HG03159 (cell line): Measurements from ENCODE around the gene AGAP1.

Source experiments
- ATAC-seq: cut with Tn5 transposase; IDR thresholded peaks from one replicate; pipeline ENCODE4 v1.9.1; 2021; ENCODE audit warnings: mild to moderate bottlenecking, moderate library complexity; ENCODE audit not compliant: unreplicated experiment

The AGAP1 gene

DNA sequence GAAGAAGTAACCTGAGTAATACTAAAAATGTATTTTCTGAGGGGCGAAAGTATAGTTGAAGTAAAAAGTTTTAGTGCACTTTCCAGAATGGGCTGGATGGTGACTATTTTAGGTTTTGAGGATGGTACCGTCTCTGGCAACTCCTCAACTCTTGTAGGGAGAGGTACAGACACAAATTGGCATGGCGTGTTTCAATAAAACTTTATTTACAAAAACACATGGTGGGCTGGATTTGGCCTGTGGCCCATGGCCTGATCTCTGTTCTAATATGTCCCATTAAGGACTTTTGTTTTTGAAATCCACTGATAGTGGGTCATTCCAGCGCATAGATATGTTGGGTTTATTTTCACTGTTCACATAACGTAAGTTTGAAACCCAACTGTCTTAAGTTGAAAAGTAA lies 132.8 kb downstream of the AGAP1 start:
- ATAC-seq = no peak

DNA sequence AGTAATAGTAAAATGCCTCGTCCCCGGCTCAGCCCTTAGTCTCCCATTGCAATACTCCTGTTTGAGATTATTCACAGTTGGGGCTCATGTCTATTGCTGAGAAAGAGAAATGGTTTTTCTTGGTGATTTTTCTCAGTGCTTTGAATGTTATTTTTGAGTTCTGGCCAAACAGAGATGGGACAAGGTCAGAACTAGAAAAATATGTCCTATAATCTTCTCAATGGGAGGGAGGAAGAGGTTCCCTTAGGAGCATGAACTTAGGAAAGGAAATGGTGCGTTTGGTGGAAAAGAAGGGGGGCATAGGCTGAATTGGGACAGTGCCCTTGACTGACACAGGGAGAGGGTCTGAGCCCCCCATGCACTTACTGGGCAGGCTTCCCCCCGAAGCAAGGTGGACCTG lies 133.8 kb downstream of the AGAP1 start:
- no peak for ATAC-seq

DNA sequence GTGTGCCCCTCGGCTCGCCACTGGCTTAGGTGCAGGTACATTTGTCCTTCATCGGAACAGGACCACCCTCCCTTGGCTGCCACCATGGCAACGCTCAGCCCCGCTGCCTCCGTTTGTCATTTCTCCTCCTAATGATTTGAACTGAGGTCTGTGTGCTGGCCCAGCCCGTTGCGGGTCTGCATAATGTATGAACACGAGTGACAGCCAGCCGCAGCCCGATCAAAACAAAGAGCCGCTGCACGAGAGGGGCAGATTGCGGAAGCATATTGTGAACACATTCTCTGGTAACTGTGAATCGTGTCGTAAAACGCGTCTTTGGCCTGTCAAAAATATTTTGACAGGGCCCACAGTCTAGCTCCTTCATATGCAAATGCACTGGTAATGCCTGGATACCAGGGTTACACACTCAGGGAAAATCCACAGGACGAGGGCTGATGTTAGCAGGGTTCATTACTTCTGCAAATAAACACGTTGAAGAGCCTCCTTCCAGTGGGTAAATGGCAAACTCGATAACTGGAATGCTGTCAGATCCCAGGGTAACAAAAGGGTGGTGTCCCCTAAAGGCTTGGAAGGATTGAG lies 137.0 kb downstream of the AGAP1 start:
- ATAC-seq = no peak

DNA sequence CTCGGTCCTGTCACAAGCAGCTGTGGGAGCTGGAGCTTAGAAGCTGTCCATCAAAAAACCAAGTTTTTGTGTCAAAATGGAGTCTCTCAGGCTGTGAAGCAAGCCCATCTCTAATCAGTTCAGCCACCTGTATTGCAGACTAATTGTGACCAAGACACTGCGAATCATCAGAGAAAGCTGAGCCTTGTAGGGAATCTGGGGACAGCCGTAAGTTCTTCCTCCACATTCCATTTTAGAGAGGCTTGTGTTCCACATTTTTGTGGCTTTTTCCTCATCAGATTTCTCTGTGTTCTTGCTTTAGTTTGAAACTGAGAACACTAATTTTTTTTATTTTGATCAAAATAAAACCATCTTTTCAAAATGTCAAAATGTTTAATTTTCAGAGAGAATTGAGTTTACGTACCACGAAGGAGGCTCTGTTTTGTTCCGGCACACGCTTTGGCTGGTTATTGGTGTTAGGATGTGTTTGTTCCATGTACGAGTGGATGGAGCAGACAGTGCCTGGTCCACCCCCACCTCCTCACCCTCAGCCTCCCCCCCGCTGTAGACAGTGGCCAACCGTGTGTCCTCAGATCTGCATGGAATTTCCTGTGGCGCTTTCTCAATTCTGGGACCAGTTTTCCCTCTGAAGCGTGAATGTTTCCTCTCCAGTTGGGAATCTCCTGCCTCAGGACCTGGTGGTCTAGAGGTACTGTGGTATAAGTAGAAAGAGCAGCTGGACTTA lies 140.8 kb downstream of the AGAP1 start:
- ATAC-seq = no peak

DNA sequence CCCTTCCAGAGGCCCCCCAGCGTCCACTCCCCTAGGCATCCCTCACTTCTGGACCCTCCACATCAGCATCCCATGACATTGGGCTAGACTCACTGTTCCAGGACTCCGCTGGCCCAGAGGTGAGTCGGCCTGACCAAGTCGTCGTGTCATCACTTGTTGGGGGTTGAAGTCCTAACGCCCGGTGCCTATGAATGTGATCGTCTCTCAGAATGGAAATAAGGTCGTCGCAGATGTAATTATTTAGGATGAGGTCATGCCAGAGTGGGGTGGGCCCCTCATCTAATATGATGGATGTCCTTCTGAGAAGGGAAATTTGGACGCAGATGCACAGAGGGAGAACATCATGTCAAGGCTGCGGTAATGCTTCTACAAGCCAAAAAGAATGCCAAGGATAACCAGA lies 142.7 kb downstream of the AGAP1 start:
- ATAC-seq = no peak

DNA sequence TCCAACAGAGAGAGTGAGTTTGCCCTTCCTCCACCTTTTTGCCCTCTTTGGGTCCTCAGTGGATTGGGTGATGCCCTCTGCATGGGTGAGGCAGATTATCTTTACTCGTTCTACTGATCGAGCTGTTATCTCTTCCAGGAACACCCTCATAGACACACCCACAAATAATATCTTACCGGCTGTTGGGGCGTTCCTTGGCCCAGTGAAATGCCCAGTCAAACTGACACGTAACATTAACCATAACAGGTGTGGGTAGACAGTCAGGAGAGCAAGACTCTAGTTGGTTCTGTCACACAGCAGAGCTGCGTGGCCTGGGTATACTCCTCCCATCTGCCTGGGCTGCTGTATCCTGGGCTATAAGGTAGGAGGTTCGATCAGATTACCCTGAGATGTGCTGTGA lies 144.1 kb downstream of the AGAP1 start:
- no peak for ATAC-seq

DNA sequence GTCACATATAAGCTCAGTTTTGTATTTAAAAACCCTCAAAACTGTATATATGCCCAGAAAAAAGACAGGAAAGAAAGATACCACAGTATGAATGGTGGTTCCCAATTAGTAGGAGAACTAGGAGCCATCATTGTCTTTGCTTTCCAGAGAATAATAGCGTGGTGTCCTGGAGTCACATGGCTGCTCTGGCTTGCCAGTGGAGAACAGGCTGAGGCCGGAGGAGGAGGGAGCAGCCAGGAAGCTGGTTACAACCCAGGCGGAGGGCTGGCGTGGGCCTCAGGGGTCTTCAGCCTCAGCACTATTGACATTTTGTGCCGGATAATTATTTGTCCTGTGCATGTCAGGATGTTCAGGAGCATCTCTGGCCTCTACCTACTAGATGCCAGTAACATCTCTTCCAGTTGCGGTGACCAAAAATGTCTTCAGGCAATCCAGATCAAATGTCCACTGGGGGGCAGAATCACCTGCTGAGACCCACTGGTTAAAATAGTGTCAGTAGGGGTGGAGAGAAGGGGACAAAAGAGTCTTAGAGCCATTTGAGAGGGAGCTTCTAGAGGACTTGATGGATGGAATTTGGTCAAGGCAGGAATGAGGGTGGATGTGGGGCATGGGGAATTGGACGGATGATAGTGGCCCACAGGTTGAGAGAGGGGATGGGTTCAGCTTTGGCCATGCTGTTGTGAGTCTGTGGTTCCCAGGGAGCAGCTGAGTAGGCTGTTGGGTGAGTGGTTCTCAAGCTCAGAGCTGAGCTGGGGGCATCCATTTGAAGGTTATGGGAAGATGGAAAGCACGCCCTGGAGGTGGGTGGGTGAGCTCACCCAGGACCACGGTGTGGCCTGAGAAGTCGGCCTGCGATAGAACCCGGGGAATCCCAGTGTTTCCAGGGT lies 144.9 kb downstream of the AGAP1 start:
- no peak for ATAC-seq

DNA sequence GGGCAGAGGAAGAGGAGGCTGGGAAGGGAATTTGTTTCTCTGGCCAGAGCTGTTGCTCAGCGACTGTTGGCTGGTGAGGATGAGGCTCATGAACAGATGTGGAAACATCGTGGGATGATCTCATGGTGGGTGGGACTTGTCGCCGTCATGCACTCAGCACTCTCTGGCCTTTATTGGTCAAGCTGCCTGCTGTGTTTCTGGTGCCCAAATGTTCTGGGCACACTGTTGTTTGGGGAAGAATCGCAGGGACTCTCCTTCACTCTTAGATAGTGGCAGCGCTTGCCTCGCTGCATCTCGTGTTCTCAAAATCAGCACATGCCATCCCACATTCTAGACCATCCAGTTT lies 145.6 kb downstream of the AGAP1 start:
- no peak for ATAC-seq

DNA sequence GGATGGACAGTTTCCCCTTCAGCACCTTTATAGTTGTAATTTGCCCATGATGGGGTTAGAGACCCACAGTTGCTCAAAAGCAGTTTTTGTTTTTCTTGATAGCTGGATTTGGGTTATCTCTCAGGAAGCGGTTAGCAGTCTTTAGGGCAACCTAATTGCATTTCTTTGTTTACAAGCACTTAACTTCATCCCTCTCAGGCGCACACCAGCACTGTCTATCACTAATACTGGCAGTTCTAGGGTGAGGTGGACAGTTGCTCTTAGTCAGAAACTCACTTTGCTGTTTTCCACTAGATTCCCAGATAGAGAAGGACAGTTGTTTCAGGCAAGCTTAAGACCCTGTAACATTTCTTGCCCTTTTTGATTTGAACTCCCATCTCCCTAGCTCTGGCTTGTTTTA lies 146.0 kb downstream of the AGAP1 start:
- no peak for ATAC-seq

DNA sequence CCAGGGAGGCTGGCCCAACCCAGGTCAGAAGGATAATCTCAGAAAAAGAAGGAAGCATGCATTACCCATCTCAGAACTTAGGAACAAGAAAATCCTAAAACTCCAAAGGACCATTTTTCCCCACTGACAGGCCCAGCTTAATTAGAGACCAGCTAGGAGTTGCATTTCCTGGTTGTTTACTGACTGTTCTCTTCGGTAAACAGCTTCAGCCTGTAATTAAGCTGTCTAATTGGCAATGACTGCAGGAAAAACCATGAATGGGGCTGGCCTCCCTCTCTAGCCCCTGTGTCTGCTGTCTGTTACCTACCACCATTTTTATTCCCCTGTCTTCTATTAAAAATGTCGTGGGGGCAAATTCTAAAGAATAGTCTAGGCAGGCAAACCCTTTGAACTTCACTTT lies 146.5 kb downstream of the AGAP1 start:
- no peak for ATAC-seq

DNA sequence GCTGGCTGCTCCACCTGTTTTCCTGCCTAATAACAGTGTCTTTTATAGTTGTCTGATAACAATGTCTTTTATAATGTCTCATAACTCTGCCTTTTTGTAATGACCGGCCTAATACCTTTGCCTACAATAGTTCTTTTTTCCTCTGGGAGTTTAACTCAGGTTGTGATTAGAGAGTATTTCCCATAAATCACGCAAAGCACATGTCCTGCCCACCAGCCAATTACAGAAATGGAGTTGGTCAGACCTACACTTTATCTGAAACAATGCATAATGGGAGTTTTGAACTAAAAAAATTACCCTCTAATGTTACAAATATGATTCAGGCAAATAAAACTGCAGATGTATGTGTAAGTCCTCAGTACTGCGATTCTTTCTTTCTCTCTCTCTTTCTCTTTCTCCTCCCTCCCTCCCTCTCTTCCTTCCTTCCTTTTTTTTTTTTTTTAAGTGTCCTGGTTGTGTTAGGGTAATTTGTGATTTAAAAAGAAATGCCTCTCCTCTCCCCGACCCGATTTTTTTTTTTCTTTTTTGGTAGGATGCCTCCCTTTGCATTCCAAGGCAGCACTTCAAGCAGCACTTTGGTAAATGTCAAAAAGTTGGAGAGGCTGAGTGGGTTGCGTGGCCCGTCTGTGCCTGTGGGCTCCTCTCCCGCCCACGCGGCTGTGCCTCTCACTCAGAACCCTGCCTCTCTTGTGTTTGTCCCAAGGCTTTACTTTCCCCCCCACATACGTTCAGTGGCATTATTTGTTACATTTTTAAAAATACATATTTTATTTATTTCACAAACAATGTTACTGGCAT lies 147.3 kb downstream of the AGAP1 start:
- ATAC-seq = no peak

DNA sequence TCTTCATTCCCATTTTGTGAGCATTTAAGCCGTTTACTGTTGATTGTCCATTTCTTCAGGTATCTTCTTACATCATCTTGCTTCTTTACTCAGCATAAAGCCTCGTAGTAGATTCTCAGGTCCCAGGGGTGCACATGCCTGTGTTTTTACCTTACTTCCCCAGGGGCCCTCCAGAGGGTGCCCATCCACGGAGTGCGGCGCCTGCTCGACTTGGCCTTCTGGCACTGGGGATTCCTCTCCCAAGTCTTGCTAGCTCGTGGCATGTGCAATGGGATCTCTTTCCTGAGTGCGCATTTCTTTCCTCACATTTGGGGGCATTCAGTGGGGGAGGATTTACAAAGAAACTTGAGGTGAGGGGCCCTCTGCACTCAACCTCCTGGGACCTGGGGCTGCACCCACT lies 148.1 kb downstream of the AGAP1 start:
- no peak for ATAC-seq

DNA sequence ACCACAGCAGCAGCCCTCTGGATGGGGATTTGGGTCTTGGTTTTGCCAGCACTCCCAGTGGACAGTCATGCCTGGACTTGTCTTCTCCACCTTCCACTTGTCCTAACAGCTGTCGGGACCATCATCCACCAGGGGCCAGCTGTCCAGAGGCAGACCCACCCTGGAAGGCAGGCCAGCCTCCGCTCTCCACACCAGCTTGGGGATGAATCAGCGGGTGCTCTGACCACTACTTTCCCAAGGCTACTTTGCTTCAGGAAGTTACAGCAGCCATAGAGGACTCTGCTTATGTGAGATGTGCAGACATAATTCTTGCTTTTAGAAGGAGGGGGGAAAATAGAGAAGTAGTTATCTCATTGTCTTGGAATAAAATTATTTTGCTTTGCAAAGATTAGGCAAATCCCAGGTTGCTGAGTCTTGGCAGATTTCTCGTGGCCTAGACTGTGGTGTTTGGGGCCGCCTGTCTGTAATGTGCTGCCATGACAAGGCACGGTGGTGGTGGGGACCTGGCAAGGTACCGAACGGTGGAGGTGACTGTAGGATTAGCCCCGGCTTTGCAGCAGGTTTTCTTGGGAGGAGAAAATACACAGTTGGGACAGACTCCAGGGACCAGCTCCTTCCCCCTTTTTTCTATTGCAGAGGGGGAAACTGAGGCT lies 148.7 kb downstream of the AGAP1 start:
- ATAC-seq = no peak

DNA sequence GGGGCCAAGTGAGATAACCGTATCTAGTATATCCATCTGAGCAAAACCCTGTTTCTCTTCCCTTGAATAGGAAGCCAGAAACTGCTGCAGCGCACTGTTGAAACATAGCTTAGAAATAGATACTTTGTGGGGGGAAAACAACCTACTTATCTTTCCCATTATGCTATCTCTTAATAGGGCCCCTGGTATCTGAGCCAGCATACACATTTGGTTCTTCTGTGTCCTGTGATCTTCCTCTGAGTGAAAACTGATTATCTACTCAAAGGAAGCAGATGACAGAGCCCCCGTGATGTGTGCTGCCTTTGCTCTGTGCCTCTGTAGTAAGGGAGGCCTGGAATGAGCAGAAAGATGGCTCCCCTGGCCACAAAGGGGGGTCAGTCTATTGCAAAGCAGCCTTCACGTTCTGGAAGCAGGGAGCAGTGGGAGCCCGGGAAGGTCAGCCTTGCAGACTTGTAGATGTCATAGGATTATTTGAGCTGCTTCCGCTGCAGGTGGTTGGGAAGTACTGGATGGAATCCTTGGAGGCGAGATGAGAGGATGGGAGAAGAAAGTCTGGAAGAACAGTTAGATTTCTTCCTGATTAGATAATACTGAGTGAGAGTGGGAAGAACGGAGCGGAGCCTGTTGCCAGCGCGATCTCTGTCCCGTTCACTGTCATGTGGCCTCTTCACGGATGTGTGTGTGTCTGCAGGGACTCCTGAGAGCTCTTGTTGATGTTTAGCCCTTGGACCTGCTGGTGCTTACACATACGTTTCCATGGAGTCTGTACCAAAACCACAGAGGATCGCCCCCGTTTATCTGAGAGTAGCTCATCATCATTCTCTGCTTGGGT lies 150.1 kb downstream of the AGAP1 start:
- ATAC-seq = no peak

DNA sequence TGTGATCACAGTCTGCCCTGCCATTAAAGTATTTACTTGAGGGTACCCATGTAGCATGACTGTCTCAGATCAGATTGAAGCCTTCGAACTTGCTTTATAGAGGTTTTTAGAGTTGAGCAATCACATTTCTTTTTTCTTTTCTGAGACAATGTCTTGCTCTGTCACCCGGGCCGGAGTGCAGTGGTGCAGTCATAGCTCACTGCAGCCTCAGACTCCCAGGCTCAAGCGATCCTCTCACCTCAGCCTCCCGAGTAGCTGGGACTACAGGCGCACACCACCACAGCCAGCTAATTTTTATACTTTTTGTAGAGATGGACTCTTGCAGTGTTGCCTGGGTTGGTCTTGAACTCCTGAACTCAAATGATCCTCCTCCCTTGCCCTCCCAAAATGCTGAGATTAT lies 153.4 kb downstream of the AGAP1 start:
- ATAC-seq = no peak

DNA sequence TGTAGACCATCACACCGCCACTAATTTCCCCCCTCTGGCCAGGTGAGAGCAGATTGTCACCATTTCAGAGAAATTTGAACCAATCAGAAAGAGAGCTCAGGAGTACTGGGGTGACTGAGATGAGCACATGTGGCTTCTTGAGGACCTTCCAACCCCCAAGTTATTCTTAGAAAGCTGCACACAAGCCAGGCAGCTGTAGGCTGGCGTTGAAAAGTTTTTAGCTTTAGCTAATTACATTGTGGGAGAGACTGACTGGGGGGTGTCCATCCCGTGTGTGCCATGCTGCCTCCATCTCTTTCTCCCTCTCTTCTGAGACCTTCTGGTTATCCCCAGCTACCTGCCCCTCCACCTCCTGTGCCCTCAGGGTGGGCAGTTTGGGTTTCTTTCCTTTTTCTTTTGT lies 154.0 kb downstream of the AGAP1 start:
- ATAC-seq = no peak

DNA sequence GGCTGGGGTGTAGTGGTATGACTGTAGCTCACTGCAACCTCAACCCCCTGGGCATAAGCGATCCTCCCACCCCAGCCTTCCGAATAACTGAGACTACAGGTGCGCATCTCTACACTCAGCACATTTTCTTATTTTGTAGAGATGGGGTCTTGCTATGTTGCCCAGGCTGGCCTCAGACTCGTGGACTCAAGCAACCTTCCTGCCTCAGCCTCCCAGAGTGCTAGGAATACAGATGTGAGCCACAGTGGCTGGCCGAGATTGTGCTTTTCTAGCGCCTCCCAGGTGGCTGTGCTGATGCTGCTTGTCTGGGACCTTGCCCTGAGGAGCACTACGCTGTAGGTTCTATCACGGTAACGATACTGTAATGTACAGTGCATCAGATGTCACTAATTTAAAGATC lies 155.6 kb downstream of the AGAP1 start:
- ATAC-seq = no peak

DNA sequence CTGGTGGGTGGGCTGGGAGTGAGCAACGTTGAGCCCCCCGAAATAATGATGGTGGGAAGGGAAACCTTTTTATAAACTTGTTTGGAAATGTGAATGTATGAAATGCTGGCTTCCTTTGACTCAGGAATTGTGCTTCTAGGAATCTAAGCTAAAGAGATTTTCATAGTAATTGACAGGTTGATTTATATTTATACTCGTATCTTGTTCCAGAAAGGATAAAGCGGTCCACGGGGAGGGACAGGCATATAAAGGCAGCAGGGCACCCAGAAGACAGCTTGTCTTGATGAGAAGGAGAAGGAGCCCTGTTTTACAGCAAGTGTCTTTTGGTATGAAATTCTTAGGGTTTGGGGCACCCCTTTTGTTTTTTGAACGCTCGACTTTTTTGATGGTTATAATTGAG lies 157.8 kb downstream of the AGAP1 start:
- no peak for ATAC-seq

DNA sequence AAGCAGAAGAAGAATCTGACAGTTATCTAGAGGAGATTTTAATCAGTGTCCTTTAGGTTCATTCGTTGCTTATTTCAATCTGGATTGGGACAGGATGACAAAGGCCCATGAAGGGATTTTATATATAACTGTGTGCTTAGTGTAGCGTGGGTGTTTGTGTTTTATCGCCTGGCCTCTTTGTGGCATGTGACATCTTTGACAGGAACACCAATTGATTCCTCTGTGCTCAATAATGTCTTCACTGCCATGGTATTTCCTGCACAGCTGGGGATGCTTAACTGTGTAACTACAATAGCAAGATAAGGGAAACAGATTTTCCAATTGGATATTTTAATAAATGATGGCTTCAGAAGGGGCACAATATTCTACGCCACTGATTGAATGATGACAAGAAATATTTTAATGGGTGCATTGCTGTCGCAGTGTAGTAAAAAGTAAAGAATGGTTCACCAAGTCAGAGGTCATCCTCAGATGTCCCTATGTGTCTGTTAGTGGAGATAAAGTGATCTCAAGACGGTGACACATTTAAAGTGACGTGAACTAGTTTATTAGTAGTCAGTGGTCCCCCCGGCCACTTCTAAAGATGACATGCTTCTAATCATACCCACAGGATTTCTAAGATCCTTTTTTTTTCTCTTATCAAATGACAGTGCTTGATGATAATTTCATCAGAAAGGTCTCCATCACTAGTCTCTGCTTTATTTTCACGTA lies 160.4 kb downstream of the AGAP1 start:
- no peak for ATAC-seq
